ENCODE data around the gene POFUT1. TPM values are rescaled to one million over a fixed set of nuclear protein-coding genes. Genes with fewer than 3 reads are reported as not detected.
"Not testable (repeated sequence)": the region's sequence is repeated elsewhere in the genome, so short reads cannot be mapped to it uniquely, and the experiment has no call there.

The POFUT1 gene
- polyA plus RNA-seq, 4 donors = 42.3 to 49.6 (median 45.9) TPM

DNA sequence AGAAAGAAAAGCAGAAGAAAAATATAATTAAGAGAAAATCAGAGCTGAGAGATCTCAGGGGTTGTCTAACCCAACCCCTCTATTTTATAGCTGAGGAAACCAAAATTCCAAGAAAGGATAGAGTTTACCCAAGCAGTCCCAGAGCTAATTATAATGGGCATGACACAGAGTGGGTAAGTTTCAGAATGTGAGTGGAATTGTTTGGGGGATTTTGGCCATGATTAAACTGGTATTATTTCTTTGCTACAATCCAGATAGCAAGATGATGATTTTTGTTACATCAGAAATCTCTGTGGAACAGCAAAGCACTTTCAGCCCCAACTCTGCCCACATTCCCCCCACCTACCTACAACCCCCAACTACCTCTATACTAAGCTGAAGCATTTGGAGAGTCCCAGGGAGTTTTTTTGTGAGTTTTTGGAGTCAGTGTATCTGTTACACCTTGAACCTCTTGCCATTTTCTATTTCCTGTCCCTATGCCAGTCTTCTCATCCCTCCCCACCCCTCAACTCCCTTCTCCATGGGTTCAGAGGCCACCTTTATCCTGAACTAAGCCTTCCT, 24.7 kb downstream of the POFUT1 start:
- no peak for DNase-seq (ENCODE audit: low read depth in 4 of 4, low spot score in 3 of 4)

DNA sequence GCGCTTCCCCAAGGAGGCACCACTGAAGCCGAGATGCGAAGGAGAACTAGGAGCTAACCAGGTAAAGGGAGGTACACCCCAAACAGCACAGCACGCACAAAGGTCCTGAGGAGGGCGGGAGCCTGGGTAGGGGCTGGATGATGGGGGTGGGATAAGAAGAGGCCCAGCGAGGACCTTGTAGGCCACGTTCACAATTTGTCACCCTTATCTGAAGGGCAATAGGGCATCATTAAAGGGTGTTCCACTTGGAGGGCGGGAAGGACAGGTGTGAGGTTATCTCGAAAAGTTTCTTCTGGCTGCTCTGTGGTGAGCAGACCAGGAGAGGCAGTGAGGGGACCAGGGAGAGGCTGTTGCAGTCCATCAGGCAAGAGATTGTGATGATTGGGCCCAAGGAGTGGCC, 25.6 kb downstream of the POFUT1 start:
- no peak for DNase-seq (ENCODE audit: low read depth in 4 of 4, low spot score in 3 of 4)

DNA sequence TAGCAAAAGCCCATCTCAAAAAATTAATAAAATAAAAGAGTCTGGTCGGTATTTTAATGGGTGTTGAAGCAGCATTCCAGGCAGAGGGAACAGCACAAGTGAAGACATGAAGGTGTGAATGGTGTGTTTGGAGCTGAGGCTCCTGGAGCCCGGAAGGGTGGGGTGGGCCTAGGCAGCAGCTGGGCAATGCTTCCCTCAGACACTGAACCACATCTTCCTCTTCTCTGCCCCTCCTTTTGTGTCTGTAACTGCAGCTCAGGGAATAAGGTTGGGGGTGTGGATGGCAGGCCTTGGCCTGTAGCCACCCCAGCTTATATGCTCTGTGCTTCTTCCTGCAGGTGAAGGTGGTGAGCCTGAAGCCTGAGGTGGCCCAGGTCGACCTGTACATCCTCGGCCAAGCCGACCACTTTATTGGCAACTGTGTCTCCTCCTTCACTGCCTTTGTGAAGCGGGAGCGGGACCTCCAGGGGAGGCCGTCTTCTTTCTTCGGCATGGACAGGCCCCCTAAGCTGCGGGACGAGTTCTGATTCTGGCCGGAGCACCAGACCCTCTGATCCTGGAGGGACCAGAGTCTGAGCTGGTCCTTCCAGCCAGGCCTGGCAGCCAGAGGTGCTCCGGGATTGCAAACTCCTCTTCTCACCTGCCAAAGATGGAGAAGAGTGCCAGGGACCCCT, 26.6 kb downstream of the POFUT1 start:
- DNase-seq (ENCODE audit: low read depth in 4 of 4, low spot score in 3 of 4) = no peak

DNA sequence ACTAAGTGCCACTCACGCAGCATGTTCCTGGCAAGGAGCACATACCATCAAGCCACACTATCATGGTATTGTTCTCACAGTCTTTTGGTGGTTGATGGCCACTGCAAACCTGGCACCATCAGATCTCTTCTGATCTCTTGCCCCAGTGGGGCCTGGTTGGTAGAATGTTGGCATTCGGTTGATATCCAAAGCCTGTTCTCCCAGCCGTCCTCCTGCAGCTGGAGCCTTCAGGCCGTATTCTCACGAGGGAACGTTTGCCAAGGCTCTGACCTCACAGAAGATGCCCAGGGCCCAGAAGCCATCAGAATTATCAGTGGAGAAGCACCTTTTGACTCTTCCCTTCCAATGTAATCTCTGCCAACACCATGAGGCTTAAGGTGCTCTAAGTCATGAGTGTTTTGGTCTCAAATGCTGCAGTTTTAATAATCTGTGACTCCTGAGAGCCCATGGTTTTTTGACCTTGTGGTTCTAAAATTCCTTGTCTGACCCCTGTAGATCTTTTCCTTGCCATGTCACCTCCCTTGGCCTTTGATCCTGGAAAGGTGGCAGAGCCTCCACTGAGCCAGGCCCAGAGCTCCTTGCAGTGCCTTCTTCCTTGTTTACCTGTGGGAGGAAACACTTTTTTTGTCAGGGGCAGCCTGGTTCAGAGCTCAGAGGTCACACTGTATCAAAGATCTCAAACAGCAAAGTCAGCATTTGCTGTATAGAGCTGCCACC, 27.8 kb downstream of the POFUT1 start:
- no peak for DNase-seq (ENCODE audit: low read depth in 4 of 4, low spot score in 3 of 4)

DNA sequence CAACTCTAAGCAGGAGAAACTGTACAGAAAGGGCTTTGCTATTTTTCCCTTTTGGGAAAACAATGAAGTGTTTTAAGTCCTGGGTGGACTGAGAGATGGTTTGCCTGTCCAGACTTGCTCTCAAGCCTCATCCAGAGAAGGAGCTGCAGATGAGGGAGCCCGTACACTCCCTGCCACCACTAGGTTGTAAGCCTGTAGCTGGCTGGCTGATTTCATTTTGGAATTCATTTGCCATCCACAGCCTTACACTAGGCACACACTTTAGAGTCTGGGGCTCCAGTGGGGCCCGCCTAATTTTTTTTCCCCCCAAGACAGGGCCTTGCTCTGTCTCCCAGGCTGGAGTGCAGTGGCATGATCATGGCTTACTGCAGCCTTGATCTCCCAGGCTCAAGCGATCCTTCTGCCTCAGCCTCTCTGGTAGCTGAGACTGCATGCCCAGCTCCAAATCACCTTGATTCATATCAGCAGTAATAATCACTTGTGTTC, 28.4 kb downstream of the POFUT1 start:
- DNase-seq (ENCODE audit: low read depth in 4 of 4, low spot score in 3 of 4) = no peak

DNA sequence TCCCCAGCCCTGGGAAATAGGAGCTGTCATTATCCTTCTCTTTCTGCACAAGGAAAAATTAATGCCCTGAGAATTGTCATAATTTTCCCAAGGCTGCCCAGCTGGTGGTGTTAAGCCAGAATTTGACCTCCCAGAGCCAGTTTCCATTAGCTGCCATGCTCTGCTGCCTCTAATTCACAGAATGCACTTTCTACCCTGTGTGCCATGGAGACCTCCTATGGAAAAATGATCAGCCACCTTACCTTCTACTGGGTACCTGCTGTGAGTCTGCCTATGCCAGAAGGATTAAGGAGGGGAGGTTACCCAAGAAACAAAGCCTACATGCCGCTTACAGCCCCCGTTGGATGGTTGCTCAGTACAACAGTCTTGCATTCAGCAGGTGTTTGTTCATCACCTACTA, 29.1 kb downstream of the POFUT1 start:
- DNase-seq (ENCODE audit: low read depth in 4 of 4, low spot score in 3 of 4) = no peak

DNA sequence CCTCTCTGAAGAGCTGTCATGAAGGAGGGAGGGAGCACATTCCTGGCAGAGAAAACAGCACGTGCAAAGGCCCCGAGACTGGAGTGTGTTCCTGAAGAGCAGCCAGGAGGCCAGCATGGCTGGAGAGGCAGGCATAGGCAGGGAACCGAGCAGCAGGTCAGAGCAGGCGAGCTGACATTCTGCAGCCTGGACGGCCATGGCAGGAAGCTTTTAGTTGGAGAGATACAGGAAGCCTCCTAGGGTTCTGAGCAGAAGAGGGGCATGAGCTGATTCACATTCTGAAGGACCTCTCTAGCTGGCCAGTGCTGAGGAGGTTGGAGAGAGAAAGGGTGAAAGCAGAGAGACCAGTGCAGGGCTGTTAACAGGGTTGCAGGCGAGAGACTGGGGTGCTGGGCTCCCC, 29.7 kb downstream of the POFUT1 start:
- DNase-seq (ENCODE audit: low read depth in 4 of 4, low spot score in 3 of 4) = no peak

DNA sequence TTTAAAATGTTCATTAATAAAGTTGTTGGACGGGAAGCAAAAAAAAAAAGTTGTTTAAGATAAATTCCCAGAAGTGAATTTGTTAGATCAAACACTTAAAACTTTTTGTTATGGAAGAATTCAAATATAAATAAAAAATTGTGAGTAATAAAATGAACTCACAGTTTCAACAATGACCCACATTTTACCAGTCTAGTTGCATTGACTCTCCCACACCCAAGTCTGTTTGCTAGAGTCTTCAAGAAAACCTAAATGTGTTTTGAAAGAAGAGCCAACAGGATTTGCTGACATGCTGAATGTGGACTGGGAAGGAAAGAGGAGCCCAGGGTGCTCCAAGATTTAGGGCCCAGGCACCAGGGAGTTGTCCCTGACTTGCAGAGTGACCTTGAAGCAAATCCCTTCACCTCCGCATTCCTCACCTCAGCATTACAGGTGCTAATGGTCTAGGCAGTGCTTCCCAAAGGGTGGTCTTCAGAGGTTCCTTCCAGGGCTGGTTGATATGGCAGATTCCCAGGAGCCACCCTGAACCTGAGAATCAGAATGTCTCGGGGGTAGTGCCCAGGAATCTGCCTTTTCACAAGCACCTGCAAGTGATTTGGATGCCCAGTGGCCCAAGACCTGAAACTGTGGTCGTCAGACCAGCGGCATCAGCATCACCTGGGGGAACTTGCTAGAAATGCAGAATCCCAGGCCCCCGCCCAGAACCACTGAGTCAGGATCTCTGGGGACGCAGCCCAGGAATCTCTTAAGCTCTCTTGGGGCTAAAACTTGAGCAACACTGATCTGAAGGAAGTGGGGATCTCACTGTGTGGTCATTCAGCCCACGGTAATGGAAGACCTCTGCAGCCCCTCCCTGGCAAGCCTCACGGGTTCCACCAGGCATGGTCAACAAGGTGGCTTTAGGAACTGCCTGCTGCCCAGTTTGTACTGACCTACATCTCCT, 31.1 kb downstream of the POFUT1 start:
- no peak for DNase-seq (ENCODE audit: low read depth in 4 of 4, low spot score in 3 of 4)

DNA sequence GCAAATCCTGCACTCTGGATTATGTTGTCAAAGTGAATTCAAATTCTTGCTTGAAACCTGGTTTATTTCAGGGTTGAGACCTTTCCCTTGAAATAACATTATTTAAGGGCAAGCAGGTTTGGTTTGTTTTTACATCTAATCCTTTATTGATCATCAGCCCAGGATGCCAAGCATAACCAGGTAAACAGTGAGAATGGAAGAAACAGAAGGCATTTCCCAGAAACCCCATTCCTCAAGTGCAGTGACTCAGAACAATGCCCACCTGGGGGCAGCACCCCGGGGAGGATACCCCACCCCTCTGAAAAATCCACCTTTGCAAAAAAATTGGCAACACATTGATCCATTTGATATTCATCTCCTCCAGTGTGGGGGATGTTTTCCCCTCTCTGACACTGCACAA, 32.5 kb downstream of the POFUT1 start:
- no peak for DNase-seq (ENCODE audit: low read depth in 4 of 4, low spot score in 3 of 4)

DNA sequence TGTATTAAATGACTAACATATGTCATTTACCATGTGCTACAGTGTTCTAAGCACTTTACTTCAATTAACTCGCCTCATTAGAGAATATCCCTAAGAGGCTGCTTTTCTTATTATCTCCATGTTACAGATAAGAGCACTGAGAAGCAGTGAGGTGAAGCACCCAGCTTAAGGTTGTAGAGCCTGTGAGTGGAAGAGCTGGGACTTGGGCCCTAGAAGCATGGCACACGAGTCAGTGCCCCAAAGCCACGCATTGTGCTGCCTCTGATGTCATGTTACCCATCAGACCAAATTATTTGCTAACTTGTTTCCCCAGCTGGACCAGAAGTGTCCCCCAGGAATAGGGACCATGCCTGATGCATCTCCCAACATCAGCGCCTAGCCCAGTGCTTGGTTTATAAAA, 34.1 kb downstream of the POFUT1 start:
- DNase-seq (ENCODE audit: low read depth in 4 of 4, low spot score in 3 of 4) = no peak

DNA sequence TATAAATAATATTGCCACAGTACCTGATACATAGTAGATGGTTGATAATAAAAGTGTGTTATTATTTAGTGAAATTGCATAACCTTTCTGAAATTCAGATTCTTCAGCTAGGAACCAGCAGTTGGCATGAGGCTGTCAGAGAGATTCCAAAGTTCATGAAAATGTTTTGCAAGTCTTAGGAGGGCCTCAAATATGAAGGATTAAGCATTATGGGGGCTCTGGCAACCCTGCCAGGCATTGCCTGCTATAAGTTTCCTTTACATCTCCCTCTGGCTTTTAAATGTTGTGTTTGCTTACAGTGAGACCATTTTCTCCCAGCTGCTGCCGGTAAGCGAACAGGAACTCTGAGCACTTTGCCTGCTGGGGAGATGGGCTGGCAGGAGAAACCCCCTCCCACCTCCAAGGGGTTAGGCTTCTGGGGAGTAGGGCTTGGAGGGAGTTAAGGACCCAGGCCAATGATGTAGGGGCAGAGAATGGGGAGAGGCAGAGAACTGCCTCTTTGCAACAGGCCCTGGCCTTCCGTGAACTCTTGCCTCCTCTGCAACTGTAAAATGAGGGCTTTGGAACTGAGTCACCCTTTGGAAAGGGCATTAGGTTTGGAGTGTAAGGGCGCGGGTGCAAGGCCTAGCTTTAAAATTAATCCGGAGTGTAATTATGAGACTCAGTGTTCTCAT, 36.6 kb downstream of the POFUT1 start:
- DNase-seq (ENCODE audit: low read depth in 4 of 4, low spot score in 3 of 4) = no peak

DNA sequence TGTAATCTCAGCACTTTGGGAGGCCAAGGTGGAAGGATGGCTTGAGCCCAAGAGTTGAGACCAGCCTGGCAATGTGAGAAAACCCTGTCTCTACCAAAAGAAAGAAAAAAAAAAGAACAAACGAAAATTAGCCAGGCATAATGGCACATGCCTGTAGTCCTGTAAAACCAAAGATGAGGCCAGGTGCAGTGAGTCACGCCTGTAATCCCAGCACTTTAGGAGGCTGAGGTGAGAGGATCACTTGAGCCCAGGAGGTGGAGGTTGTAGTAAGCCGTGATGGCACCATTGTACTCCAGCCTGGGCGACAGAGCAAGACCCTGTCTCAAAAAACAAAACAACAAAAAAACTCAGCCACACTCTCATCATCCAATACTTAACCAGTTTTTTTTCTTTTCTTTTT, 37.3 kb downstream of the POFUT1 start:
- no peak for DNase-seq (ENCODE audit: low read depth in 4 of 4, low spot score in 3 of 4)

DNA sequence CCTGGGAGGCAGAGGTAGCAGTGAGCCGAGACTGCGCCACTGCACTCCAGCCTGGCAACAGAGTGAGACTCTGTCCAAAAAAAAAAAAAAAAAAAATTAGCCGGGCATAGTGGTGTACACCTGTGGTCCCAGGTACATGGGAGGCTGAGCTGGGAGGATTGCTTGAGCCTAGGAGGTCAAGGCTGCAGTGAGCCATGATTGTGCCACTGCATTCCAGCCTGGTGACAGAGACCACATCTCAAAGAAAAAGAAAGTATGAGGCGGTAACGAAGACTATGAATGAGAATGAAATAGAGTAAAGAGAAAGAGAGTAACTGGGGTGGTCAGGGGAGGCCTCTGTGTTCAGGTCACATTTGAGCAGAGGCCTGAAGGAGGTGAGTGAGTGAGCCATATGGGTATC, 38.5 kb downstream of the POFUT1 start:
- not testable (repeated sequence) for DNase-seq (ENCODE audit: low read depth in 4 of 4, low spot score in 3 of 4)

DNA sequence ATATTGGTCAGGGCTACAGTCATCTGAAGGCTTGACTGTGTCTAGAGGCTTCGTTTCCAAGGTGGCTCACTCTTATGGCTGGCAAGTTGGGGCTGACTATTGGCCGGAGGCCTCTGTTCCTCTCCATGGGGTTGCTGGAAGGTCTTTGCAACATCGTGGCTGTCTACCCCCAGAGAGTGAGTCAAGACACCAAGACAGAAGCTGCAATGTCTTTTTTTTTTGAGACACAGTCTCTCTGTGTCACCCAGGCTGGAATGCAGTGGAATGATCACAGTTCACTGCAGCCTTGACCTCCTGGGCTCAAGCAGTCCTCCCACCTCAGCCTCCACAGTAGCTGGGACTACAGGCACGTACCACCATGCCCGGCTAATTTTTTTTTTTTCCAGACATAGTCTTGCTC, 40.4 kb downstream of the POFUT1 start:
- DNase-seq (ENCODE audit: low read depth in 4 of 4, low spot score in 3 of 4) = no peak

DNA sequence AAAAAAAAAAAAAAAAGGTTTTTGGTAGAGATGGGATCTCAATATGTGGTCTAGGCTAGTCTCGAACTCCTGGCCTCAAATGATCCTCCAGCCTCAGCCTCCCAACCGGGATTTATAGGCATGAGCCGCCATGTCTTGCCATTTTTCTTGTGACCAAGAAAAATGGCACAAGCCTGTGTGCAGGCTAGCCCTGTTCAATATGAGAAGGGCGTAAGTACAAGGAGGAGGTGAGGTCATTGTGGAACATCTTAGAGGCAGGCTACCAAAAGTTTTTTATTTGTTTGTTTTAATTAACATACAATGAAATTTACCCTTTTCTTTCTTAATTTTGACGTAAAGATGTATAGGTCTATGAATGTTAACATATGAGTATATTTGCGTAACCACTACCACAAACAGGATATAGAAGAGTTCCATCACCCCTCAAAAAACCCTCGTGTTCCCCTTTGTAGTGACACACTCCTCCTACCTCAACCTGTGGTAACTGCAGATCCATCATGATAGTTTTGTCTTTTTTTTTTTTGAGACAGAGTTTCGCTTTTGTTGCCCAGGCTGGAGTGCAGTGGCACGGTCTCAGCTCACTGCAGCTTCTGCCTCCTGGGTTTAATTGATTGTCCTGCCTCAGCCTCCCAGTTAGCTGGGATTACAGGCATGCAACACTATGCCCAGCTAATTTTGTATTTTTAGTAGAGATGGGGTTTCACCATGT, 41.5 kb downstream of the POFUT1 start:
- DNase-seq (ENCODE audit: low read depth in 4 of 4, low spot score in 3 of 4) = no peak

DNA sequence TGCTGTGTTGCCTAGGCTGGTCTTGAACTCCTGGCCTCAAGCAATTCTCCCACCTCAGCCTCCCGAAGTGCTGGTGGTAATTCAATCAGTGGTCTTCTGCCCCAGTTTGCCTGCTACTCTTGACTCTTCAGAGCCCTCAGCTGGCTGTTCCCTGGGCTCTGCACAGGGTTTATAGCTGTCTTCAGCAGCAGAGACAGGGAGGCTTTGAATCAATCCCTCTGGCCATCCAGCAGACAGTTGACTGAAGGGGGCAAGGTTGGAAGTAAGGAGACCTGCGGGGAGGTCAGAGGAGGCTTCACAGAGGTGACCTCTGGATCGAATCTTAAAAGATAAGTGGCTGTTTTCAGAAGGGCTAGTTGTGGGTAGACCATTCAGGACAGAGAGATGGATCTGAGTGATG, 43.8 kb downstream of the POFUT1 start:
- DNase-seq (ENCODE audit: low read depth in 4 of 4, low spot score in 3 of 4) = no peak

DNA sequence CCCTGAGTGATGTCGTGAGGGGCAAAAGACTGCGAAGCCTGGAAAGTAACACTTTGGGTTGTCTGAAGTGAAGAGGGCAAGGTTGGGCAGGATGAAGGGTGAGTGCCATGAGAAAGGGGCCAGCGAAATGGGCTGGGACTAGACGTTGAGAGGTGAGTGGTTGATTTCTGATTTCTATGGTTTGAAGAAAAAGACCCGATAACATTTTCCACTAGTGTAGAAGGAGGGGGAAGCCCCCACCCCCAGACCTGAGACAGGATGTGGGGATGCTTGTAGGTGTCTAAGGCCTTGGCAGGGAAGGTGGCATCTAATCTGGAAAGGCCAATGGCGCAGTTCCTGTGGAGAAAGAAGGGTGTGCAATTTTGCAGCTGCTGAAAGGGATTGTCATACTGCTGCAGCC, 44.5 kb downstream of the POFUT1 start:
- no peak for DNase-seq (ENCODE audit: low read depth in 4 of 4, low spot score in 3 of 4)

DNA sequence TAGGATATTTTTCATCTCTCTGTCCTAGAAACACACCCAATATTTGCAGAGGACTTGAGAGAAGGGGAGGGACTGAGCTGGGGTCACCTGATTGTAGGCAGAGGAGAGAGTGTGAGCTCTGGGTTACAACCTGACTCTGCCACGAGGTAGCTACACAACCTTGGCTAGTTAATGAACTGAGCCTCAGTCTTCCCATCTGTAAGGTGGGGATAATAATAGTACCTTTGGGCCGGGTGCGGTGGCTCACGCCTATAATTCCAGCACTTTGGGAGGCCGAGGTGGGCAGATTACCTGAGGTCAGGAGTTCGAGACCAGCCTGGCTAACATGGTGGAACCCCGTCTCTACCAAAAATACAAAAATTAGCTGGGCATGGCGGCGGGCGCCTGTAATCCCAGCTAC, 53.3 kb downstream of the POFUT1 start:
- not testable (repeated sequence) for DNase-seq (ENCODE audit: low read depth in 4 of 4, low spot score in 3 of 4)

DNA sequence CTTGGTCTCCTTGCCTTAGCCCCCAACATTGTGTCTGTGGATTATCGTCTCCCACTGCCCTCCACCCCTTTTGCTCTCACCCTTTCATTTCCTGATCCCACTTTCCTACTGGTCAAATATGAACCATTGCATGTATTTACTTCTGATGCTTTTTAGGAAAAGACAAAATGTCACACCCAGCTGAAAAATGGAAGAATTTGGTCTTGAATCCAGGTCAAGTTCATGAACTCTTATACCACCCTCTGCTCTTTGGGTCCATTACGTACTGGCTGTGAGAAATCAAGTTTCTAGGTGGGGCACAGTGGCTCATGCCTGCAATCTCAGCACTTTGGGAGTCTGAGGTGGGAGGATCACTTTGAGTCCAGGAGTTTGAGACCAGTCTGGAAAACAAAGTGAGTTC, 54.0 kb downstream of the POFUT1 start:
- DNase-seq (ENCODE audit: low read depth in 4 of 4, low spot score in 3 of 4) = no peak
